Activated T-helper 1 cell treated with Interleukin-2 at 50 U/mL for 16 hours (primary cell): ENCODE results near the gene CNTNAP4.

Experiments
- DNase-seq: peaks from one replicate; pipeline ENCODE4 v3.0.0-alpha.2; 2020; ENCODE audit warnings: low read depth

The CNTNAP4 gene

GRCh38 chr16:76396977-76397376 is 119.8 kb downstream of the CNTNAP4 start:
- DNase-seq: no peak

- no peak for DNase-seq
These were observed 132.5 kb downstream of the CNTNAP4 start for GRCh38 chr16:76409706-76410105.

GRCh38 chr16:76421571-76421970 is 144.4 kb downstream of the CNTNAP4 start:
- no peak for DNase-seq

GRCh38 chr16:76428858-76429257 is 151.7 kb downstream of the CNTNAP4 start:
- no peak for DNase-seq

- no peak for DNase-seq
These were observed 164.2 kb downstream of the CNTNAP4 start for GRCh38 chr16:76441391-76441790.

GRCh38 chr16:76441876-76442275 is 164.7 kb downstream of the CNTNAP4 start:
- DNase-seq: no peak

- no peak for DNase-seq
These were observed 166.8 kb downstream of the CNTNAP4 start for GRCh38 chr16:76443973-76444372.

- no peak for DNase-seq
These were observed 167.6 kb downstream of the CNTNAP4 start for GRCh38 chr16:76444832-76445231.

GRCh38 chr16:76445815-76446214 is 168.6 kb downstream of the CNTNAP4 start:
- no peak for DNase-seq

GRCh38 chr16:76446251-76446650 is 169.1 kb downstream of the CNTNAP4 start:
- DNase-seq: no peak

GRCh38 chr16:76450890-76451289 is 173.7 kb downstream of the CNTNAP4 start:
- no peak for DNase-seq

- DNase-seq: no peak
These were observed 178.1 kb downstream of the CNTNAP4 start for GRCh38 chr16:76455257-76455656.

GRCh38 chr16:76456016-76456415 is 178.8 kb downstream of the CNTNAP4 start:
- no peak for DNase-seq

- DNase-seq: no peak
These were observed 181.9 kb downstream of the CNTNAP4 start for GRCh38 chr16:76459111-76459510.

GRCh38 chr16:76461836-76462235 is 184.6 kb downstream of the CNTNAP4 start:
- DNase-seq: no peak

GRCh38 chr16:76464955-76465620 is 187.9 kb downstream of the CNTNAP4 start:
- no peak for DNase-seq

GRCh38 chr16:76466871-76467270 is 189.7 kb downstream of the CNTNAP4 start:
- DNase-seq: no peak

- DNase-seq: no peak
These were observed 196.8 kb downstream of the CNTNAP4 start for GRCh38 chr16:76474048-76474447.

GRCh38 chr16:76478105-76478504 is 200.9 kb downstream of the CNTNAP4 start:
- DNase-seq: no peak

GRCh38 chr16:76483307-76483909 is 206.2 kb downstream of the CNTNAP4 start:
- DNase-seq: no peak

- no peak for DNase-seq
These were observed 206.8 kb downstream of the CNTNAP4 start for GRCh38 chr16:76484020-76484419.

- no peak for DNase-seq
These were observed 209.5 kb downstream of the CNTNAP4 start for GRCh38 chr16:76486740-76487139.

GRCh38 chr16:76487411-76488064 is 210.3 kb downstream of the CNTNAP4 start:
- no peak for DNase-seq

GRCh38 chr16:76488065-76488417 is 210.8 kb downstream of the CNTNAP4 start:
- DNase-seq: no peak
